Hematopoietic multipotent progenitor cell treated with erythropoietin and hydrocortisone succinate and interleukin-3 and kit ligand, for 15 days (in vitro differentiated cells): Measurements from ENCODE around the gene DCANP1.

Experiments used
- DNase-seq: peaks from one replicate; pipeline ENCODE4 v3.0.0-alpha.2; 2015; ENCODE audit warnings: low spot score

The DCANP1 gene

DNA sequence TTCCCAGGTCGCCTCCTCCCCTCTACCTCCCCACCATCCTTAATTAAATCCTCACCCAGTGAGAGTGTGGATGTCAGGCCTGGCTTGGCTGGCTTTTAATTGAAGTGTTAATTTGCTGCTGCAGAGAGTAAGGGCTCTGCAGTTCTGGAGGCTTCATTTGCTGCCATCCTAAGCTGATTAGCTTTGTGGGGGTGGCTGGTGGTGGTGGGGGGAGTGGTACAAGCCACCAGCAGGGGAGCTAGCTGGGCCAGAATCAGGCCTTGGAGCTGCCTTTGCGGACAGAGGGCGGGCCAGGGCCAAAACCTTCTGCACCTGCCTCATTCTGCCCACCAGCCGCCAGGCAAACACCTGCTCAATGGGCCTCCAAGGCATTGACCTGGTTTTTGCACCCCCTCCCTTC is 31.8 kb upstream of the DCANP1 start:
- DNase-seq: no peak

DNA sequence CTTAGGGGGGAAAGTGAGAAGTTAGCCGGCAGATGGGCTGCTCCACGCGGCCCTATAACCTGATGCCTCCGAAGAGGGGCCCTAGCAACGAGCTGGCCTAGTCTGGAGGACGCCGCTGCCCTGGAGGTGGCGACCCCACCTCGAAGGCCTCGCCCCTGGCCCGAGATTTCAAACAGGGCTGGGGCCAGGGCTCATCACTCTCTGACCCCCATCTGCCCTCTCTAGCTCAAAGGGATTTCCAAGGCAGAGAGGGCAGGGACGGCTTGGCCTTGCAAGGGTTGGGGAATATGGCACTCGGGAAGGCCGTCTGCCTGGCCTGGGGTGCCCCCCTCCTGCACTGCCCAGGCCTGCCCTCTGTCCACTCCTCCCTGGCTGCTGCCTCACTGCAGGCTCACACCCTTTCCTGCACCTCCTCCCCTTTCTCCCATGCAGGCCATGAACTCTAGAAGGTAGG is 30.5 kb upstream of the DCANP1 start:
- DNase-seq: no peak

DNA sequence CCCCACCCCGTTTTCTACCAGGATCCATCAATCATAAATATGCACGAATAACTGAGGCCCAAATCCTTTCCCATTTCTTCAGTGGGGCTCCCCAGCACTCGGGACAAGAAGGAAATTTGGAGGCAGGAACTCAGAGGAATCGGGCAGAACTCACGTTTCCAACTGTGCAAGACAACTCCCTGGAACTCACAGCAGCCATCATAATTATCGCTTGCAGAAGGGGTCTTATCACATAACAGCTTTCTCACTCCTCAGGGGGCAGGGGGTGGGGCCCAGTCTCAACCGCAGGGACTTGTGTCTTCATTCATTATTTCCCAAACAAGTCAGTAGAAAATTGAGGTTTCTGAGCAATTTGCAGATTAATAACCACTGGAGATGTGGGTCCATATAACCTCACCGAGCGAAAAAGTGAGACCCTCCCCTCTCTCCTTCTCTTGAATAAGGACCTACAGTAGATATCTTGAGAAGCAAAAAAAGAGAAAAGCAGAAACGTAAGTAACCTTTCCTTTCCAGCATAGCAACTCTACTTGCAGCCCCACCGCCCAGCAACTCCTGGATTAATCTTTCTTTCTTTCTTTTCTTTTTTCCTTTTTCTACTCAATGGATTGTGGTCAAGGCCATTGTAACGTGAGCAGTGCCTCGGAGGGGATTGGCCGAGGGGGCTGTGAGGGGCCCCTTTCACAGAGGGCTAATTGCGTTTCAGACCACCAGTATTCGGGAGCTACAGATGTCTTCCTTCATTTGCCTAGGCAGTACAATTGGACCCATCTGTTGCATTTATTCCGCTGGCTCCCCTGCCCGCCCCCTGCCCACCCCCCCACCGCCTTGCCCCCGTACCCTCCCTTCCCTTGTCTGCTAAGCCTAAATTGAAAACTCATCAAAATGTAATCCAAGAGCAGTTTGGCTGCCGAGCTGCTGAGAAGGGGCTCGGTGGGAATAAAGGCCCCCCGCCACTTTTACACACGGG is 29.8 kb upstream of the DCANP1 start:
- peak; percentile 68 for DNase-seq

DNA sequence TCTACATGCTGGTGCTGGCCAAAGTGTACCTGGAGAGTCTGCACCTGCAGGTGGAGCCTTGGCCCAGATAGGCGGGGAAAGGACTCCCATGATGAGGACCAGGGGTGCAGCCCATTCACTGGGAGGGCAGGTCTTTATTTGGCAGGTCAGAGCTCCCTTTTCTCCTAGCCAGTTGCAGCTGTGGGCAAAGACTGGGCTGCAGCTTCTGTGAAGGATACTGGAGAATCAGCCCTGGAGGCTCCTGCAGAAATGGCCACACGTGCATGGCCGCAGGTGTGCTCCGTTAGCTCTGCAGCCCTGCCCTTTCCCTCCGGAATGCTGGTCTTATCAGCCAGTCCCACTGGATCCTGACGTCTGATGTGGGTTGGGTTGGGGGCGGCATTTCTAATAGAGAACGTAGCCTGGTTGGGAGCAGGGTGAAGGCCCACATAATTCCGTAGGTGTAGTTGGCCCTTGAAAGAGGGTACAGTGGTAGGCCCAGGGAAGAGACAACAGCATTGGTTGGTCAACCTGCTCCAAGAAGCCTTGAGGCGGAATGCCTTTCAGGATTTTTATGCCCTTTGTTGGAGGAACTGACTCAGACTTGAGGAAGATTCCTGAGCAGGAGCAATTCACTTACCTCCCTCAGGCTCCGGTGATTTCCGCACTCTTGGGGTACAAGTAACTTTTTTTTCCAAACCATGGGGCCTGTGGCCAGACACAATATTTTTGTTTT is 27.0 kb upstream of the DCANP1 start:
- DNase-seq: no peak

DNA sequence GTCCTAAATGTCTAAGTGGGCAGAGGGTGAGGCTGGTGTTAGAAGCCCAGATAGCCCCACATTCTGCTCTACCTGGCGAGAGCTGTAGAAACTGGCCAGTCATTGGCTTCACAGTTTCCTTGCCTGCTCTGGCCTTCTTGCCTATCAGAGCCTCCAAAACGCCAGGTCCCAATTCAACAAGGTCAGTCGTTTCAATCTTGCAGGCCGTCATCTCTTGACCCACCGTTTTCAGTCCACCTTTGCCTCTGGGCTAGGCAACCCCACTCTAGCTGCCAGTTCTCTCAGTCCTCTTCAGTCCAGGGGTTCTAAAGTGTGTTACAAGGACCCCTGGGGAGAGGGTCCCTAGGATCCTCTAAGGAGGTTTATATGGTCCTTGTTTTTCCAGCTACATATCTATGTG is 25.0 kb upstream of the DCANP1 start:
- no peak for DNase-seq

DNA sequence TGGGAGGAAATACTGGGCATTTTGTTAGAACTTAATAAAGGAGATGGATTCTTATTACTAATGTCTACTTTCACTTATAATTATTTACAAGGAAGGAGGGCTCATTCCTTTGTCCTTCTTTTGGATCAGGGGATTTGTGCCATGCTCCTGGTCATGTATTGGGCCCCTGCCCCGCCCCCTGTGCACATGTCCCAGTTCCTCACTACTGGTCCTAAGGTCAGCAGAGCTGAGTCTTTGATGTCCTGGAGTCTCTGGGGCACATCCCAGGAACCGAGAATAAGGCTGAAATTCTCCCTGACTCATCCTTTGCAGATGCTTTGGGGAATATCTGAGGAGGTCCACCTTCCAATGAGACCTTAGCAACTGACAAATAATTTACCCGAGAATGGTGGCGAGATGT is 24.6 kb upstream of the DCANP1 start:
- no peak for DNase-seq

DNA sequence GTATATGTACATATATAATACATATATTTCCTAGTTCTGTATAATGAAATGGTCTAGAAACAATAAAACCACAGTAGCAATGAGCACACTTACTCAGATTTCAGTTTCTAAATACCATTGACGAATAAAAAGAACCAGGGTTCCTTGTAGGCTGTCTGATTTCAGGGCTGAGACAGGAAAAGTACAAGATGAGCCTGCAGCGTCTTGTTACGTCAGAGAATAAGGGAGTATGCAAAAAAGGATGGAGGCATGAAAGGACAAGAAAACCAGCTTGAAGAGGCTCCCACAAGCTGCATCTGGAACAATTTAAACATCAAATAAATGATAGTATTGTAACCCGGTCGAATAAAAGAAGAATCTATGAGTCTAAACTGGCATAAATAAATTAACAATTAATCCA is 22.8 kb upstream of the DCANP1 start:
- no peak for DNase-seq

DNA sequence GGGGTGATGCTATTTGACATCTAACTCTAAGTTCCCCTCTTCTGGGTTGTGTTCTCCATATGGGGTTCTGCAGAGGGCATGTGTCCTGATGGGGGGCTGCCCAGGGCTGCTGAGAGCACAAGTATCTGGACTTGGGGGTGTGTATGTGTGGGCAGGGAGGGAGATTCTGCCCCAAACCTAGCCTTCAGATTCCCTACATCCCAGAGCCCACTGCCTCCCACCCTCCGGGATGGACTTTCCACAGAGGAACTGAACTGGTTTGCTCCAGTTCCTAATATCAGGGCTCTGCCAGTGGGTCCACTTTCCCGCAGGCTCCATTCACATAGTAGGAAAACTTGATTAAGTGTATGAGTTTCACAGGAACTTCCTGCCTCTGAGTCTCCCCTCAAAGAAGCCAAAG is 21.4 kb upstream of the DCANP1 start:
- DNase-seq: no peak

DNA sequence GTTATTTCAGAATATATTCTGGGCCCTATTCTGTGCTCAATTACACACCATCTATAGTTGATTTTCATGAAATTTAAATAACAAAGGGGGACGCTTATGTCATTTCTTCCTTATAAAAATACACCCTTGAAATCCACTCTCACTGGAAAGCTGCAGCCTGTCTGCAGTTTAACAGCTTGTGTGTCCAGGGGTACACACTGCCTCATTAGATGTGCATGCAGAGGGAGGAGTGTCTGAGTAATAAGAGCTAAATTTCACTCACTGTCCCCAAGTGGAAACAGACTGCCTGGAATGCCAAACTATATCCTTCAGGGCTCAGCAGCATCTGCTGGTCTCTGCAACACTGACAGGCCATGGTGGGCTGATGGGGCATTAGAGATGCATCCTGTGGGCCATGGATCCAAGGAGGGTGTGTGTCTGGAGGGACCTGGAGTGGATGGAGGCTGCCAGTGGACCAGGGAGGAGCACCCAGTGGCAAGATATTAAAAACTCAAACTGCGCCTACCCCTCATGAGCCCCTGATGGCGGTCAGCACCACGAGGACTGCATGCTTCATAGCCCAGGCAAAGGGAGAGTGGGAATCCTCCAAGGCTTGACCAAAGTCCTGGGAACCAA is 20.8 kb upstream of the DCANP1 start:
- DNase-seq: no peak

DNA sequence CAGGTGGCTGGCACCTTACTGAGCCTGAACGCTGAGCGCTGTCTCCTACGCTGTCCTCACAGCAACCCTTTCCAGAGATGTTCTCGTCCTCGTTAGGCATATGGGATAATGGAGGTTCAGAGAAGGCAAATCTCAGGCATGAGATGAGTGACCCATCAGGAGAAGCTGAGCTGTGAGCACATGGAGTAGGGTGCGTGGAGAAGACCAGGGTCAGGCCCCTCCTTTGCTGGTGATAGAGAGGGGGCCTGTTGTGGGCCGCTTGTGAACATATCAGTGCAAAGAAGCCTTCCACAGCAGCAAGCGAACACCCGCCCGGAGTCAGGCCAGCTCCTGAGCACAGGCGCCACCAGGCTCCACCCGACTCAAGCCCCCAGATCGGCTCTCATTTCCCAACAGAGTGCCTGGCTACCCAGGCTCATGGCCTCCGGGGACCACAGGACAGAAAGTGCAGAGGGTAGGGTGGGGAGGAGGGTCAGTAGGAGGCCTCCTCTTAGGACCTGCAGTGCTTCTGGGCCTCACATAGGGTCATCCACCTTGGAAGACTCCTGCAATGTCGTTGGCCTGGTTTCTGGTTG is 20.0 kb upstream of the DCANP1 start:
- DNase-seq: no peak

DNA sequence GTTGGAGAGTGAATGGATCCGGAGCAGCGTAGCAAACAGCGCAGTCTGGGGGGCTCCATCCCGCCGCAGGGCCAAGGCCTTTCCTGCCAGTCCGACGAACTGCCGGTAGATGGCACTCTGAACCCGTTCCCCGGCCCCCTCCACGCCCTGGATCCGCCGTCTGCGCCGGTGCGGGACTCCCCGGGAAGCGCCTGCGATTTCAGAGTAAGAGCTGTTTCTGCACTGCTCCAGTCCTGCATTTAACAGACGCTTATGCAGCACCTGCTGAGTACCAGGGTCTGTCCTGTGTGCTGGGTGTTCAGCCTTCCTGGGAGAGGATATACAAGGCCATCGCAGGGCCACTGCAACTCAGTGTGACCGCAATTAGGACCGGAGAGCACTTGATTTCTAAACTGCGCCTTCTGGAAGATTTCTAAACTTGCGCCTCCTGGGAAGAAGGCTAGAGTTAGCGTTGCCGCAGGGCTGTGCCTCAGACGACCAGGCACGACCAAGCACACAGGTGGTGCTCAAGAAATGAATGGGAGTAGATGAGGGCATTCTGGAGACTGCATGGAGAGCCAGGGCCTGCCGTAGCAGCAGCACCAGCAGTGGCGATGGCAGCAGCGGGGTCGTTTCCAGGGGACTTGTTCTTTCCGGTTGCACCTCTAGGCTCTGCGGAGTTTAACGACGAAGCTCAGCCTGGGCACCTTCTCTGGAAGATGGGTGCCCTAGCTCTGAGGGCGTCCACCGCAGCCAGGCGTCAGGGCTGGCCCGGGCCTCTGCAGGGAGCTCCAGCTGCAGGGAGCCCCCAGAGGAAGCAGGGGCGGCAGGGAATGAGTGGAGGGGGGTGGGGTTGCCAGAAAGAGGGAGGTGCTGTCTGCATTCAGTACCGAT is 19.3 kb upstream of the DCANP1 start:
- peak; percentile 75 for DNase-seq

DNA sequence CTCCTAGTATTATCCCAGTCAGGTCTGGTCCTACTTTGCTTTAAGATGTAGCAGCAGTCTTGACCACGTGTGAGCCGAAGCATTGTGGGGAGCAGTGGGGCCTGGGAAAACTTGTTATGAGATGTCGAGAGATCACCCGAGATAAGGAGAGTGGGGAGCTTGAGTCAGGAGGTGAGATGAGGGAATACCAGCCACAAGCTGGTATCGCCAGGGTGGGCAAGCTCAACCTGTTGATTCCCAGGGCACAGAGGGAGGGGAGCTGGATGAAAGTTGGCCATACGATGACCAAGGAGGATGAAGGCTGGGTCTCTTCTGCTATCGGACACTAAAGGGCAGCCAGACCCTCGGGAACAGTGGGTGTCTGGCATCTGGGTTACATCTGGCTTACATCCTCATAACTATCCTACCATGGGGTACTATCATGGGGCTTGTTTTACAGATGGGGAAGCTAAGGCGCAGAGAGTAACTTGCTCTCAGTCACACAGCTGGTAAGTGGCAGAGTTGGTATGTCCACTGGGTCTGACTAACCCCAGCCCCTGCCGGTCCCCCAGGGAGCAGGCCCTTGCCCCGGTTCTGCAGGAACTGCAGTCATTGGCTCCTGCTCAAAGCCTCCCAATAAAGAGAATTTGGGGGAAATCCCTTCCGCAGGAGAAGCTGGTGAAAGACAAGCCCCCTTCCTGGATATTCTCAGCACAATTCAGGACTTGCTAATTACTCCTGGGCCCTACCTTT is 18.4 kb upstream of the DCANP1 start:
- no peak for DNase-seq

DNA sequence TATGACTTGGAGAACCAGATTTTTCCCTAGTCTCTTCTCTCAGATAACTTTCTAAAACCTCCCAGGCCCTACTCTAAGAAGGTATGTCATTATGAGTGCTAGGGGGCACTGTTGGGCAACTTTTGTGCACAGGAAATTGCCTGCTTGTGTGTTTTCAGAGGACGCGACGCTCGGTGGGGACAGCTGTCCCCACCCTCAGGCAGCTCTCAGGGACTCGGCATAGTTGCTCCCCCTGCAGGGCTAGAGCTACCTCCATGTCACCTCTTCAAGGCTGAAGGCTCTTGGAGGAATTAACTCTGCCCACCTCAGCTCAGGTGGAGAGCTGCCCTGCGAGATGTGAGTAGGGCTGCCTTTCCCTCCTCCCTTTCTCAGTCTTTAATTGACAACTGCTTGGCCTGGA is 15.2 kb upstream of the DCANP1 start:
- DNase-seq: peak; percentile 79

DNA sequence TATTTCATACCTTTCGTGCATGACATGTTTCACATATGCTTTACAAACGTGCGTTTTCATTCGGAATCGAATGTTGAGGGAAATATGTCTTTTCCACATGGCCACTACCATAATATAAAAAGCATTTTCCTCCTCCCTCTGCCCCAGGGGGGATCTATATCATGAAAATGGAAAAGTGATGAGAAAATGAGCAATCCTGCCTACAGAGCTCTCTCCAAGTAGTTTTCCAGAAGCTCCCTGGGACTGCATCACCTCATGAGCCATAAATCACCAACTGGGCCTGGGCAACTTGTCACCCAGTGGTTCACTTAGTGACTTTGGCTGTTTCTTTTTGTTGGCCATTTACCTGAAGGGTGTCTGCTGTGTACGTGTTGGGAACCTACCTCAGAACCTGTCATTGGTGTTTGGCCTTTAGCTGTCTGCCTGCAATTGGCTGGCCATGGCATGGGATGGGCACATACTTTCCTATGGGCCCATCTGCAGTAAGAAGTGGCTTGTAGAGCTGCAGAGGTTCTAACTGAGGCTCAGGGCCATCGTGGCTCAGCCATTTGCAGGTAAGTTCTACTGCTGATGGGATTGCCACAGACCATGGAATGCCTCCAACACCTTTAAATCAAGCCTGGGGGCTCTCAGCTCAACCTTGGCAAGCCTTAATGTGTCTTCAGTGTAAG is 14.5 kb upstream of the DCANP1 start:
- DNase-seq: no peak

DNA sequence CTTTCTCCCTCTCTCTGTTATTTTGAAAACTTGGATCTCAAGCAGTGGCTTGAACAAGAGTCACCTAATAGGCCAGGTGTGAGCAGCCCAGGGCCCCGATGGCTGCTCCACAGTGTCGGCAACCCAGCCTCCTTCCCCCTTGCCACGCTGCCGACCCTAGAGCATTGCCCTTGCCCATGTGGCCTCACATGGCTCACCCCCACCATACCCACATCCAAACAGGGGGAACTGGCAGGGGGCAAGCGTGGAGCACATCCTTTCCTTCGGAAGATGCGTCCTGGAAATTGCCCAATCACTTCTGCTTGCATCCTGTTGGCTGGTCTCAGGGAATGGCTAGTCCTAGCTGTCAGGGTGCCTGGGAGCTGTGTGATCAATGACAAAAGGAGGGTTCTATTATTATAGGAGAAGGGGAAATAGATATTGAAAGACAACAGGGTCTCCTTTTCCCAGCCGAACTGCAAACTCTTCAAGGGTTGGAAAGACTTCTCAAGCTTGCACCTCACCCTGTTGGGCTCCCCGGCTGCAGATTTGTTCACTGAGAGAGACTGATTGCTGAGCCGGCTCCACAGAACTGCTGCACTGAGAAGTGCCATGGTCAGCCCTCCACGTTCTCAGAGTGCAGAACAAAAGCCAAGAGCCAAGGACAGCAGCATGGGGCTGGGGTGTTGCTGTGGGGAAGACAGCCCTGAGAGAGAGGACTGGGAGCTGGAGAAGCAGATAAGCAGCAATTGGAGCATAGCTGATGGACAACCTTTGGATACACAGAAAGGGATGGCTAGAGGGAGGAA is 13.3 kb upstream of the DCANP1 start:
- DNase-seq: no peak

DNA sequence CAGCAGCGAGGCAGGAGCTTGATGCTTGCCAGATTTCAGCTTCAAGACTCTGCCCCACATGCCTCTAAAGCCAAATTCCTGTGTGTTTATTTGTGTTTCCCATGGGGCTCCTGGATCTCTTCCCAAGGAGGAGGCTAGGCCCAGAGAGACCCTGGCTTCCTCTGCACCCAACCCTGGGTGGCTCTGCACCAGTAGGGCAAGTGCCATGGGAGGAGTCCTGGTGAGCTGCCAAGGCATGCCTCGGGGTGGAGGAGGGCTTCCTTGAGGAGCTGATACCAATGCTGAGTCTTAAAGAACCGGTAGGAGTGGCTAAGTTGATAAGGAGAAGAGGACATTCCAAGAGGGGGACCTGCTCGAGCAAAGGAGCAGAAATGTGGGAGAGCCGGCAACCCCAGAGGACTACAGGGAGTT is 11.8 kb upstream of the DCANP1 start:
- DNase-seq: peak; percentile 92

DNA sequence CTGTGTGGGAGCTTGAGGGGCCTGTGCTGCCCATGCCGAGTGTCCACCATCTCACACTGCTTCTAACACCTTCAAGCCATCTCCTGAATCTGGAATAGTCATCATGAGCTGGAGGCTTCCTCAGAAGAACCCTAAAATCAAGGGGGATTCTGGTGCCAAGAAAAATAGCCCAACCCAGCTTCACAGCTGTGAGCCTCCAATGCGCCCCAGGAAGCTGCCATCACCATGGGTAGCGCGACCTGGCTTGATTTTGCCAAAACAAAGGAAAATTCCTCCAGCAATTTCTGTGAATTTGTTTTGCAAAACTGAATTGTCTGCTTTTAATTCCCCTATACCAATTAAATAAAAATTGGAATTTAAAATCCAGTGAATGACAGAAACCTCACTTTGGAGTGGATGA is 11.2 kb upstream of the DCANP1 start:
- DNase-seq: no peak

DNA sequence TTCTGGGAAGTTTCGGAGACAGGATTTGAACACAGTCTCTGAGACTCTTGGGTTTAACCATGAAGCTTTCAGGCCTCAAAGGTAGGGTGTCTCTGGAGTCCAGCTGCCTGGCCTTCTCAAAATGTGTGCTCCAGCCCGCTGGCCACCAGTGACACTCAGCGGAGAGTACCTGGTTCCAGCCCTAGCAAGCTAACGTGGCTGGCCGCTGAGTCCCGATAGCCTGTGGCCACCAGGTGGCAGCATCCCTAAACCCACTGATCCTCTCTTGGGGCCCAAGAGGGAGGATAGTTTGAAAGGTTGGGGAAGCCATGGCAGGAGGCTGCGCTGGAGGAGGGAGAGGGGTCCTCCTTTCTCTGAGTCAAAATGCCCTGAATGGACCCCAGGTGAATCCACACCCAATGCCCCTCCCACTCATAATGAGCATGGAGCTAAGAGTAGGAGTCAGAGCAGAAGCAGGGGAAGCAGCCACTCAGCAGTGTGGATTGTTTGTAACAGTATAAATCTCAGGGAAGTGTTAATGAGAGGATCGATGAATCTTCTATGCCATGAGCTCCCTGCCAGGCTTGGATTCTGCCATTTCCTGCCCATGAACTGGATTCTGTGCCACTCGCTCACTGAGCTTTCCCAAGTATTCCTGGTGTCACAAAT is 10.4 kb upstream of the DCANP1 start:
- peak; percentile 82 for DNase-seq
